Prostate gland (tissue), 2 donors: ENCODE results near the gene INPP5K. TPM values are rescaled to one million over a fixed set of nuclear protein-coding genes. Genes with fewer than 3 reads are reported as not detected.

Source experiments
- DNase-seq: peaks from one replicate; pipeline ENCODE4 v3.0.0-alpha.2; 2019; ENCODE audit warnings: low spot score
- H3K27ac ChIP-seq, 2 donors: fragments of 200-600 bp; sonication (generic); 2 replicates each; pipeline ENCODE4 v1.5.1; 2017 to 2019
- H3K27me3 ChIP-seq: fragments of 200-600 bp; sonication (generic); replicated peaks from 2 replicates; pipeline ENCODE4 v1.5.1; 2019; ENCODE audit not compliant: insufficient read depth
- H3K36me3 ChIP-seq, 2 donors: fragments of 200-600 bp; sonication (generic); 1 replicate in 1 of 2; 2 replicates in 1 of 2; pipeline versions ENCODE4 v1.5.1 to v1.8.1; 2017 to 2019
- H3K4me1 ChIP-seq: fragments of 200-600 bp; sonication (generic); replicated peaks from 2 replicates; pipeline ENCODE4 v1.5.1; 2019
- H3K4me3 ChIP-seq, 2 donors: fragments of 200-600 bp; sonication (generic); 2 replicates each; pipeline ENCODE4 v1.5.1; 2017 to 2019
- H3K9me3 ChIP-seq: fragments of 200-600 bp; sonication (generic); 2 replicates; pipeline ENCODE4 v1.5.1; 2017
- POLR2A ChIP-seq: fragments of 450-650 bp; IDR thresholded peaks from one replicate; pipeline ENCODE4 v1.6.1; 2016; ENCODE audit warnings: antibody characterized with exemption, mild to moderate bottlenecking
- POLR2AphosphoS5 ChIP-seq: sonication (generic); formaldehyde crosslinking; IDR thresholded peaks from one replicate; pipeline ENCODE4 v1.6.1; 2017; ENCODE audit warnings: antibody characterized with exemption
- WGBS: methylation state at CpG from one replicate; pipeline ENCODE4 v1.1.5; 2018; 5-methylcytosine and 5-hydroxymethylcytosine counted together
- intact Hi-C: fragments of 100-400 bp; cut with DNase I; formaldehyde crosslinking; loops from one replicate; pipeline ENCODE4 v1.14.2; 2022
- total RNA-seq, 2 donors: library from RNA; depleted of rRNA; stranded (reverse); fragments of >200 nt; gene quantifications; one replicate each; pipeline ENCODE4 v1.1.0, GENCODE V29; 2016
- TF ChIP-seq, protein P1 (sequence below), 4 experiments: fragments of 200-600 bp in 2 of 4; fragments of 450-650 bp in 2 of 4; sonication (generic) in 2 of 4; IDR thresholded peaks; 1 replicate in 3 of 4; 2 replicates in 1 of 4; pipeline ENCODE4 v1.5.1; 2016 to 2019; ENCODE audit warnings: antibody characterized with exemption in 4 of 4, mild to moderate bottlenecking in 2 of 4, moderate library complexity in 2 of 4

Gene INPP5K
- total RNA-seq, 2 donors from 2014 or later, result 82.7 to 87.4 TPM

DNA sequence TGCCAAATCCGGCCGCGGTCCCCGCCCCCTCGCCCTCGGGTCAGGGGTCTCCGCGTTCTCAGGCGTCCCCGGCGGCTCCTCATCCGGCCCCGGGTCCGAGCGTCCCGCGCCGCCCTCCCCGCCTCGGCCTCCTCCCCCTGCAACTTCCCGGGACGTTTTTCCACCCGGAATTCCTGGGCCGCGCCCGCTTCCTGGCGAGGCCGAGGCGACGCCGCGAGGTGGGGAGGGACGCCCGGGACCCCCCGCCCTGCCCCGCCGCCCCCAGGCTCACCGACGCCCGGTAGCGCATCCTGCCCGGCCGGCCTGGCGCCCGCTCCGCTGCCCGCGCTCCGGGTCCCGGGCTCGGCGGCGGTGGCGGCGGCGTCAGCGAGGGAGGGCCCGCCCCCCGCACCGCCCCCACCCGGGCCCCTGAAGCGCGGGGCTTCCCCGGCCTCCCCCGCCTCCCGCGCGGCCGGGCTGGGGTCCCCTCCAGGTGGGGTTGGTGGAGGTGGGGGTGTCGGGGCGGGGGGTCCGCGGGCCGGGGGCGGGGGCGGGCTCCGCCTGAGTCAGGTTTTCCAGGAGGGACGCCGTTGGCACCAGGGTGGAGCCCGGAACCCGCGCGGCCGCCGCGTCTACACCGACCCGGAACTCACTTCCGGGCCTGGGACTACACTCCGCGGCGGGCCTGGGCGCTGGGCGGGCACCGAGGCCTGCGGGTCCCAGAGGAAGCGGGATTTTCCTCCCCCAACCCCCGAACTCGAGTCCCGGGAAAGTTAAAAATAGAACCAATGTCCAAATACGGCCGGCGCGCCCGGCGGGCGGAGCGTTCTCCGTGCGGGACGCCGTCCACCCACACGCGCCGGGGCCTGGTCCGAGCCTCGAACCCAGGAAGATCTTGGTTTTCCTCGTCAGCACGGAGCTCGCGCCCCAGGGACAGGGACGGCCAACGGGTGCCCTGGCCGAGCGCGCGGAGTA, 30.7 kb downstream of the INPP5K start:
- no peak for DNase-seq
- peak; percentile 18 for TF ChIP-seq POLR2AphosphoS5
- TF ChIP-seq, protein P1, sequence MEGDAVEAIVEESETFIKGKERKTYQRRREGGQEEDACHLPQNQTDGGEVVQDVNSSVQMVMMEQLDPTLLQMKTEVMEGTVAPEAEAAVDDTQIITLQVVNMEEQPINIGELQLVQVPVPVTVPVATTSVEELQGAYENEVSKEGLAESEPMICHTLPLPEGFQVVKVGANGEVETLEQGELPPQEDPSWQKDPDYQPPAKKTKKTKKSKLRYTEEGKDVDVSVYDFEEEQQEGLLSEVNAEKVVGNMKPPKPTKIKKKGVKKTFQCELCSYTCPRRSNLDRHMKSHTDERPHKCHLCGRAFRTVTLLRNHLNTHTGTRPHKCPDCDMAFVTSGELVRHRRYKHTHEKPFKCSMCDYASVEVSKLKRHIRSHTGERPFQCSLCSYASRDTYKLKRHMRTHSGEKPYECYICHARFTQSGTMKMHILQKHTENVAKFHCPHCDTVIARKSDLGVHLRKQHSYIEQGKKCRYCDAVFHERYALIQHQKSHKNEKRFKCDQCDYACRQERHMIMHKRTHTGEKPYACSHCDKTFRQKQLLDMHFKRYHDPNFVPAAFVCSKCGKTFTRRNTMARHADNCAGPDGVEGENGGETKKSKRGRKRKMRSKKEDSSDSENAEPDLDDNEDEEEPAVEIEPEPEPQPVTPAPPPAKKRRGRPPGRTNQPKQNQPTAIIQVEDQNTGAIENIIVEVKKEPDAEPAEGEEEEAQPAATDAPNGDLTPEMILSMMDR (IDR thresholded peaks at IDR 0.05), result no peak
- peak; percentile 47 for TF ChIP-seq POLR2A
- Histone ChIP-seq H3K27ac (peak overlapping the region; percentile 98 to 99), H3K27me3 (no peaks in the 10 kb centered on the region), H3K4me3 (peak overlapping the region; percentile 76 to 78), H3K9me3 (no peaks in the 10 kb centered on the region), H3K4me1 (peaks cover 18% of the 10 kb centered on the region), H3K36me3 (no peaks in the 10 kb centered on the region)
- WGBS, result 1% methylated on average over 65 of the region's 127 CpGs
- intact Hi-C loops, result no loop called here

DNA sequence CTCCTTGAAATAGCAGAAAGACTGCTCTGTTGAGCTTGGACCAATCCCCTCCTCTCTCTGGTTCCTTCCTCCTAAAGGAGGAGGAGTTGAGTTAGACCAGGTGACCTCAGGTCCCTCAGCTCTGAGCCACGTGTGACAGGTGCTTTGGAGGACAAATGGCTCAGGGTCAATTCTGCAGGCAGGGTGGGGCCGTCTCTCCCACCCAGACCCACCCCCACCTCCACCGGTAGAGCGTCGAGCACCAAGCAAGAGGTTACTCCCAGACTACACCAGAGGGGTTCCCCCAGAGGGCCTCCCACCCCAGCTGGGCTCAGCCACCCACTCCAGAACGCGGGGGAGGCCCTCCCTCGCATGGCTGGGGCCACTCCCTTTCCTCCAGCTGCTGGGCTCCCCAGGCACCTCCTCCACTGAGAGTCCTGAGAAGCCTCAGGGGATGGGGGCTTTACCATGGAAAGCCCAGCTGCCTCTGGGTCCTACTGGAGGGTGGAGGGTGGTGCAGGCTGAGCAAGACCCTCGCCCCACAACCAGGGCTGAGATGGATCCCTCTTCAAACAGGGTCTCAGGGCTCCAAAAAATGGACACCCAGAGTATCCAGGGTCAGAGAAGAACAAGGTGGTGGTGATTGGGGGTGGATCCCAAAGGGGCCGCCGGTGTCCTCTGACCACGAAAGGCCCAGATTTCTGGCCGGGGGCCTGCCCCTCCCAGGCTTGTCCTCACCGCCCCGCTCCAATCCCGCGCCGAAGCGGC, 31.6 kb downstream of the INPP5K start:
- intact Hi-C loops, result no loop called here
- H3K9me3 ChIP-seq, result no peaks in the 10 kb centered on the region
- H3K27me3 ChIP-seq, result no peaks in the 10 kb centered on the region
- peaks cover 14% of the 10 kb centered on the region for H3K4me1 ChIP-seq
- H3K27ac ChIP-seq, result peak overlapping the region; percentile 98 to 99
- peak overlapping the region; percentile 76 to 78 for H3K4me3 ChIP-seq
- no peak for DNase-seq
- peak; percentile 30 for TF ChIP-seq POLR2AphosphoS5
- peak; percentile 10 for TF ChIP-seq POLR2A
- TF ChIP-seq, protein P1 (IDR thresholded peaks at IDR 0.05), result no peak
- WGBS, result 2% methylated on average over 19 of the region's 19 CpGs
- H3K36me3 ChIP-seq, result peaks cover 0 to under 1% of the 10 kb centered on the region in 2 donors

DNA sequence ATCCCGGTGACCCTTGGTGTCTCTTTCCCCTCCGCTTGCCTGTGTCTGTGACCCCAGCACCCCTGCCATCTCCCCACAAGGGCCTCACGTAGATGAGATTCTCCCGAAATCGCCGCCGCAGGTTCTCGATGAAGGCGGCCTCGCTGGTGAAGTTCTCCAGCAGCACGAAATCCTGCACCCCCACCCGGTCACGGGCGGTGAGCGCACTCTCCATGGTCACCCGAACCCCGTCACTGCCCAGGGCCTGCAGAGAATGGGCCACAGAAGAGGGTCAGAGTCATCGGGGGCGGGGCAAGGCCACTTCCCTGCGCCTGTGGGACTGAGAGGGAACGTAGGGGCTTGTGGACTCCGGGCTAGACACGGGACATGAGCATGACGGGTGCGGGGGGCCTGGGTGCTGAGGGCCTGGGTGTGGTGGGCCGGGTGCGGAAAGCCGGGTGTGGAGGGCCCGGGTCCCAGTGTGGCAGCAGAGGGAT, 32.3 kb downstream of the INPP5K start:
- 88% methylated on average over 29 of the region's 29 CpGs for WGBS
- peaks cover 14% of the 10 kb centered on the region for H3K4me1 ChIP-seq
- no peak overlapping the region for H3K4me3 ChIP-seq
- no peak for DNase-seq
- H3K36me3 ChIP-seq, result peaks cover 0 to 8% of the 10 kb centered on the region in 2 donors
- intact Hi-C loops, result no loop called here
- no peaks in the 10 kb centered on the region for H3K9me3 ChIP-seq
- peak overlapping the region; percentile 98 to 99 for H3K27ac ChIP-seq
- no peaks in the 10 kb centered on the region for H3K27me3 ChIP-seq
- TF ChIP-seq POLR2A, result no peak
- no peak for TF ChIP-seq POLR2AphosphoS5
- TF ChIP-seq, protein P1 (IDR thresholded peaks at IDR 0.05), result no peak

GRCh38 chr17:1482680-1483079, 33.7 kb downstream of the INPP5K start:
- Histone ChIP-seq H3K27ac (peak overlapping the region in 1 of 2 donors; percentile 24), H3K36me3 (peaks cover 0 to 22% of the 10 kb centered on the region in 2 donors), H3K9me3 (no peaks in the 10 kb centered on the region), H3K4me1 (peaks cover 14% of the 10 kb centered on the region), H3K27me3 (no peaks in the 10 kb centered on the region), H3K4me3 (no peak overlapping the region)
- intact Hi-C loops, result no loop called here
- TF ChIP-seq, protein P1 (IDR thresholded peaks at IDR 0.05), result no peak
- TF ChIP-seq POLR2A, result no peak
- no peak for TF ChIP-seq POLR2AphosphoS5
- DNase-seq, result no peak
- WGBS, result 76% methylated on average over 20 of the region's 20 CpGs
